NCI-H82 treated with DMSO at 0.1 percent for 48 hours (cell line): ENCODE measurements around the gene DENND1C.

Experiments
- DNase-seq: peaks from one replicate; lab custom pipeline; 2025; ENCODE audit not compliant: unreplicated experiment; lab: John Stamatoyannopoulos, UW

The DENND1C gene

GRCh38 chr19:6425732-6426620, 55.6 kb downstream of the DENND1C start:
- DNase-seq = no peak

DNA sequence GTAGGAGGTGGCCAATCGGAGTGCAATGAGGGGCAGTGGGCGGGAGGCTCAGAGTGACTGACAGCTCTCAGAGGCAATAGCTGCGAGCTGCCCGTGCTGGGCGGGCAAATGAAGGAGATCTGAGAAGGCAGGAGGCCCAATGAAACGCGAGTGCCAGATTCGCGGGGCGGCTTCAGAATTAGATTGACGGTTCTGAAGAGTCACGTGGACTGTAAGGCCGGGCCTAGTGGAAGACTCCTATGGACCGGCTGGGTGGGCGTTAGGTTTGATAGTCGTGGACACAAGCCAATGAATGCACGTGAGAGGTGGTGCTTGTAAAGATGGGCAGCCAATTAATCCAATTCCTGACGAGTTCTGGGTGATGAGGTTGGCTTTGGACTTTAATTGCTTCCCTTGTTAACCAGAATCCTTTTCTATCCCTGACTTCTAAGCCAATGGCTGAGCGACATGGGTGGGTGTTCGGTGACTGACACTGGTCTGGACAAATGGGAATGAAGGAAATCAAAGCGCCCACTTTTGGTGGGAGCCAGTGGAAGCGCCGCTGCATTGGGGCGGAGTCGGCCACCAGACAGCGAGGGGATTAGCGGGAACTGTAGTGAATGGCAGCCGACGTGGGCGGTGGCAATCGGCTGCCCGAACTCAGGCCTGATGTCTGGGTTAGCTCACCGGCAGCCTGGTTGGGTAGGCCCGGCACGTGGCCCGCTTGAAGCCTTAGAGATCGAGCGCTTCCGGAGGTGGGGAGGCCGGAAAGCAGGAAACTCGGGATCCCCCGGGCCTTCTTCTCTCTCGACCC, 56.5 kb downstream of the DENND1C start:
- peak; percentile 100 for DNase-seq

- no peak for DNase-seq
Measured at GRCh38 chr19:6424195-6424938, 57.2 kb downstream of the DENND1C start, which contains the start of gene KHSRP. KHSRP (minus strand) TSS chr19:6424811; CDS start chr19:6424701, 110 bp downstream.

DNA sequence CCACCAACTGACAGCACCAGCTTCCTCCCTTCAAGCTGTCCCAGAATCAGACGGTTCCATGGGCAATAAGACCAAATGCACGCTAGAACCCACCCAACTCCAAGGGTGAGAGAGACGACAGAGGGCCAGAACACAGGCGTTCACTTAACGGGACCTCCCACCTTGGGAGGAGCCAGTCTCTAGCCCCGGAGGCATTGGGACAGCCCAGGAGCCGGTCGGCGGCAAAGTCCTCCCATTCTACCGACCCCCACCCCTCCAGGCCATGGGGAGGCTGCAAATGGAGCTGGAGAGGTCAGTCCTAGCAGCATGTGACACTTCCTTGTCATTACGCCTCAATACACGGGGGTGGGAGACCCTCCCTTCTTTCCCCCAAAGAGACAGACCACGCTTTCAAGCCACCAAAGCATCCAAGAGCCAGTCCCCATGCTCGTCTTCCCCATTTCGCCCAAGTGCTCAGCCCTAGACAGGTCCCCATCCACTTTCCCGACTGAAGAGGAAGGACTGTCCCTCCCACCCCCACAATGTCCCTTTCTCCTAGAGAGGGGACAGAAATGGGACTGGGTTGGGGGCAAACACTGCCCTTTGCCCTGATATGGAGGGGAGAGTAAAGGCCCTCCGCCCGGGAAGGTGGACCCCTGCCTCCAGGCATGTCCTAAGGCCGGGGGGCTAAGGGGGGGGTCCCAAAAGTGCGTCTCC, 57.9 kb downstream of the DENND1C start:
- DNase-seq = no peak

DNA sequence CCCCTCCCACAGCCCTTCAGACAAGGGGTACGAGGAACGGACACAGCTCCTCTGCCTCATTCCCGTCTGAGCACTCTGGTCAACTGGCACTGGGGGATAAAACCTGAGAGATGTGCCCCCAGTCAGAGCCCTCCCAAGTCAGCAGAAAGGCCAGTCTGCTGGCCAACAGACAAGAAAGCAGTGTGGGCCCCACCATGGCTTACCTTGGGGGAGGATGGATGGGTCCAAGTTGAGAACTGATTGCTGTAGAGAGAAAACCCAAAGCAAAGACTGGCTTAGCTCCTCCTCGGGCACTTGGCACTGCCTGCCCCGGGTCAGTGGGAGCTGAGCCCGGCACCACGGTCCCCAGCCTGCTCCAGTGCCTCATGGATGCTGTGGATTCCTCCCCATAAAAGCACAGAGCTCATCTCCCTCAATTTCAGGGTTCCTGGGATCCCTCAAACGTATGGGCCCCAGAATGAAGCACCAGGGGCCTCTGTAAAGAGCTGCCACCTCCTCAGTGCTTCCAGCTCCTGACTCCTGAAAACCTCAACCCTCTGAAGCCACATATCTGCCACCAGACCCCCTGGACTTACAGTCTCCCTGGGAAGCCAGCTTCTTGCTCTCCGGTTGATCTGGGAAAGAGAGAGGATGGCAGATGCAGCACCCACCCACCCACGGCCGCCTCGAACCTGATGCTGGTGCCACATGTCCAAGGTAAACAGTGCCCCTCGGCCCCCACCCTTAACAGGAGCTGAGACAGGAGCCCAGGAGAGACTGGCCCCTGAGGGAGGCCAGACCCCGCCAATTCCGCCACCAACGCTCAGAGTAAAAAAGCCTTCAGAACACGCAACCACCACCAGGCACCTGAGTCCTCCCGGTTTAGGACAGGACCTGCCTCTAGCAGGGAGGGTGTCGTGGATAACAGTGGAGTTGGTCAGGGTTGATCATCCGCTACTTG, 60.2 kb downstream of the DENND1C start:
- DNase-seq = no peak

GRCh38 chr19:6418562-6418932, 63.0 kb downstream of the DENND1C start:
- no peak for DNase-seq

DNA sequence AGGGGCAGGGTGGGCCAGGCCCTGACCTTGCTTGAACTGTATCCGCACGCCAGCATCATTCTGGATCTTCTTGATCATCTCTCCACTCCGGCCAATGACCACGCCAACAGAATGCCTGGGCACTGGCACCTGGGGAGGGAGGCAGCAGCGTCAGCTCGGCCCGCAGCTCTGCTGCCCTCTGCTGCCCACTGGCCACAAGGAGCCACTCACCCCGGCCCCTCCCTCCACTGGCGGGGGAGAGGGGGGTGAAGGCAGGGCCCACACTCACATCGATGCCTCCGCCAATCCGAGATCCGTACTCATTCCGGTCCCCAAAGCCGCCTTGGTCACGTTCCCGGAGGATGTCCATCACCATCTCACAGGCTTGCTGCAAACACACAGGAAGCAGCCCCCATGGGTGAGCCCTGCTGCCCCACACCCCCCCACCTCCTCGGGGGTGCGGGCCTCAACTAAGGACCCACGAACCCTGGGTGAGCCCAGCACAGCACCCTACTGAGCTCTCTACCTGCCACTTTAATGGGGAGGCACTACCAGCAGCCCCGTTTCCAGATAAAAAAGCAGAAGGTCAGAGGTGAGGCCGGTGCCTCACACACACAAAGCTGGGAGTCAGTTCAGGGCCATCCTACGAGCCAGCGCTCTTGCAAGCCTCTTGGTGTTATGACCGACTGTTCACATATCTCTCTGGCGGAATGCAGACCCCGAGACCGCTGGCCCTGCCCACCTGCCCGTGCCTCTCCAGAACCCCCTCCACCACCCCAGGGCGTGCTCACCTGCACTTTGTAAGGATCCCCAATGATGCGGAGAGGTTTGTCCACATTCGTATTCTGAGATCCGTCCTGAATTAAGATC, 63.6 kb downstream of the DENND1C start:
- no peak for DNase-seq
